SJCRH30 (cell line): ENCODE measurements around the gene SLC22A14. TPM values are rescaled to one million over a fixed set of nuclear protein-coding genes. Genes with fewer than 3 reads are reported as not detected.

ENCODE experiments used
- DNase-seq, 2 experiments: peaks; one replicate each; pipeline ENCODE4 v3.0.0-alpha.2; 2015 to 2020
- H3K27ac ChIP-seq: fragments of 250-450 bp; sonication (Bioruptor Pico); 2 replicates; pipeline ENCODE4 v1.5.1; 2020; ENCODE audit warnings: mild to moderate bottlenecking, moderate library complexity
- H3K27me3 ChIP-seq: fragments of 250-450 bp; sonication (Bioruptor Pico); 2 replicates; pipeline ENCODE4 v1.5.1; 2020; ENCODE audit warnings: mild to moderate bottlenecking, moderate library complexity
- H3K36me3 ChIP-seq: fragments of 250-450 bp; sonication (Bioruptor Pico); 2 replicates; pipeline ENCODE4 v1.5.1; 2020; ENCODE audit warnings: mild to moderate bottlenecking, moderate library complexity
- H3K4me1 ChIP-seq: fragments of 250-450 bp; sonication (Bioruptor Pico); 2 replicates; pipeline ENCODE4 v1.5.1; 2020; ENCODE audit warnings: mild to moderate bottlenecking, moderate library complexity
- H3K4me3 ChIP-seq: fragments of 250-450 bp; sonication (Bioruptor Pico); 2 replicates; pipeline ENCODE4 v1.5.1; 2020; ENCODE audit warnings: mild to moderate bottlenecking, moderate library complexity
- H3K9me3 ChIP-seq: fragments of 250-450 bp; sonication (Bioruptor Pico); replicated peaks from 2 replicates; pipeline ENCODE4 v1.5.1; 2020; ENCODE audit warnings: mild to moderate bottlenecking, moderate library complexity
- total RNA-seq: library from RNA; depleted of rRNA; stranded (reverse); fragments of >200 nt; shearing (Covaris generic); gene quantifications from 2 replicates; pipeline ENCODE4 v1.2.3, GENCODE V29; 2014

SLC22A14 gene
- total RNA-seq, 1 experiment from 2014 or later: not detected

DNA sequence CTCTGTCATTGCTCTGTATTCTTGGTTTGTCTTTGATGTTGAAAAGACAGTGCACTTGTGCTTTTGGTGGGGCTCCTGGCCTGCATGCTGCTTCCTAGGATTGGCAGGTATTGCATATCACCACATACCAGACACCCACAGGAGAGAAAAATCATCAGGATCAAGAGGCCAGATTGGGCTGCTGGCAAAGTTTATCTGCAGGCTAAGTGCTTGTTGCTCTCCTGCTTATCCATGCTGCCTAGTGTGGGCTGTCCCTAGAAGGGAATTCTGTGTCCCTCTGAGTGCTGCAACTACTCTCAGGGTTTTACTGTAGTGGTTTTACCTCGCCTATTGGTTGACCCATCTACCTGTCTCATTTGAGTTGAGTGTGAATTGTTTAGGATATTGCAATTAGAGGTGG lies 17.3 kb upstream of the SLC22A14 start:
- H3K4me1 ChIP-seq: no peaks in the 10 kb centered on the region
- H3K27me3 ChIP-seq: no peaks in the 10 kb centered on the region
- H3K27ac ChIP-seq: no peak overlapping the region
- no peaks in the 10 kb centered on the region for H3K9me3 ChIP-seq
- H3K36me3 ChIP-seq: no peaks in the 10 kb centered on the region
- no peak for DNase-seq
- H3K4me3 ChIP-seq: no peak overlapping the region

DNA sequence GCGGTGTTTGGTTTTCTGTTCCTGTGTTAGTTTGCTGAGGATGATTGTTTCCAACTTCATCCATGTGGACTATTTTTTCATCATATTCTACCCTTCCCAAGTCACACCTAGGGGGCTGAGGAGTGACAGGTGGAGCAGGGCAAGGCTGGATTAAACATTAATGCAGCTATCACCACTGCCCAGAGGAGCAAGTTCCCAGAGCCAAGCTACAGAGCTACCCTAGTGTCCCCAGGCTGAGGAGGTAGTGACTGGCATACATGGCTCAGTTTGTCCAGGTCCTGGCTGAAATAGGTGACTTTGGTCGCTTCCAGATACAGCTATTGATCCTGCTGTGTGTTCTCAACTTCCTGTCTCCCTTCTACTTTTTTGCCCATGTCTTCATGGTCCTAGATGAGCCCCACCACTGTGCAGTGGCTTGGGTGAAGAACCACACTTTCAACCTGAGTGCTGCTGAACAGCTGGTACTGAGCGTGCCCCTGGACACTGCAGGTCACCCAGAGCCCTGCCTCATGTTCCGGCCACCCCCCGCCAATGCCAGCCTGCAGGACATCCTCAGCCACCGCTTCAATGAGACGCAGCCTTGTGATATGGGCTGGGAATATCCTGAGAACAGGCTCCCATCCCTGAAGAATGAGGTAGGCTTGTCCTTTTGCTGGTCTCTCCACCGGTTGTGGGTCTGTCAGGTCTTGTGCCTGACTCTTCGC lies 16.3 kb upstream of the SLC22A14 start, which contains the start of gene SLC22A13:
SLC22A13 (plus strand) TSS at position 209 of the 704 bp plus-strand sequence; CDS start at position 258, 49 bp downstream.
- H3K4me1 ChIP-seq: no peaks in the 10 kb centered on the region
- H3K4me3 ChIP-seq: no peak within 1 kb of the TSS
- H3K27ac ChIP-seq: no peak within 1 kb of the TSS
- H3K36me3 ChIP-seq: no peaks in the 10 kb centered on the region
- H3K27me3 ChIP-seq: no peaks in the 10 kb centered on the region
- DNase-seq: no peak
- H3K9me3 ChIP-seq: no peaks in the 10 kb centered on the region

DNA sequence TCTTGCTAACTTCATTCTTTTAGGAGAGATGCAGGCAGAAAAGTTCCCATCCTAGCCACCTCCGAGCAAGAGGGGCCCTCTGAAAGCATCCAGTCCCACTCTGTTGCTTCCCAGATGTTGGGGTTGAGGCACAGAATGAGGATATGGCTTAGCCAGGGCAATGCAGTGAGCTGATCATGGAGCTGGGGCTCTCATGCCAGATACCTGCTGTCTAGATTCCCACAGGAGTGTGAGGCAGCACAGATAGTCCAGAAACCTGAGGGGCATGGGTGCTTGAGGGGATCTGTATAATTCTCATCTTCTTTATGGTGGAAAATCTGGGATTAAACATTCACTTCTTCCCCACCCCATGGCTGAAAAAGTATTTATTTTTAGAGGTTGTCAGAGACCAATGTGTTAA lies 15.3 kb upstream of the SLC22A14 start:
- no peaks in the 10 kb centered on the region for H3K36me3 ChIP-seq

DNA sequence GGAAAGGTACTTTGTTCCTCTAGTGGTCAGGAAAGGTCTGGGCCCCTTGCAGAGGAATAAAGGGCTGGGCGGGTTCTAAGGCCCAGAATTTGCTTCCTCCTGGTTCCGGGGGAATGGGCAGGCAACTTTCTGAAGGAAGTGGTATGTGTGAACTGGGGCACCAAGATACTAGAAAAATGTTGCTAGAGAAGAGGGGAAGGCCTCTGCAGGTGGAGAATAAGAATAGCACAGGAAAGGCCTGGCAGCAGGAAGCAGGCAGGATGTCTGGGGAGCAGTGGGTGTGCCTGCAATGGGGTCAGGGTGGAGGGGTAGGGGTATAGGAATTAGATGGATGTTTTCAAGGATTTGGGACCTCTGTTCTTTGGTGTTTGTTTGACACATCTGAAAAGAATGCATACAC lies 14.4 kb upstream of the SLC22A14 start:
- no peaks in the 10 kb centered on the region for H3K9me3 ChIP-seq
- no peaks in the 10 kb centered on the region for H3K27me3 ChIP-seq
- DNase-seq: no peak
- no peaks in the 10 kb centered on the region for H3K36me3 ChIP-seq
- H3K4me1 ChIP-seq: no peaks in the 10 kb centered on the region
- no peak overlapping the region for H3K27ac ChIP-seq
- H3K4me3 ChIP-seq: no peak overlapping the region

More for the DNA sequence above, 15.3 kb upstream of the SLC22A14 start:
- DNase-seq: no peak
- Histone ChIP-seq H3K9me3 (no peaks in the 10 kb centered on the region), H3K27ac (no peak overlapping the region), H3K27me3 (no peaks in the 10 kb centered on the region), H3K4me1 (no peaks in the 10 kb centered on the region), H3K4me3 (no peak overlapping the region)

DNA sequence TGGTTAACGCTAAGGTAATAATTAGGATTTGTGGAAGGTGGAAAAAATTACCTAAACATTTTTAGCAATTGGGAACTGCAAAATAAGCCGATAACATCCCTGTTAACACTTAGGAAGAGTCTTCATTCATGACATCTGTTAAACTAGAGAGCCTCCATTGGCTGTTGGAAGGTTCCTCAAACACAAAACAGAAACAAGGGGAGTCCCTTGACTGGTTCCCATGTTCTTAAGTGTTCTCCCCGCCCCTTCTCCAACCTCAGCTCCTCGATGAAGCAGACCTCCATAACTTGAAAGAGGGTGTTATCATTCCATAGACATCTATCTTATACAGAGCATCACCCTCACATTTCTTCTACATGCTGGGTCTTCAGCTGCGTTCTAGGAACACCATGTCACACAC lies 14.0 kb upstream of the SLC22A14 start:
- no peaks in the 10 kb centered on the region for H3K27me3 ChIP-seq
- H3K9me3 ChIP-seq: no peaks in the 10 kb centered on the region
- H3K4me3 ChIP-seq: no peak overlapping the region
- H3K4me1 ChIP-seq: no peaks in the 10 kb centered on the region
- no peaks in the 10 kb centered on the region for H3K36me3 ChIP-seq
- DNase-seq: no peak
- no peak overlapping the region for H3K27ac ChIP-seq

DNA sequence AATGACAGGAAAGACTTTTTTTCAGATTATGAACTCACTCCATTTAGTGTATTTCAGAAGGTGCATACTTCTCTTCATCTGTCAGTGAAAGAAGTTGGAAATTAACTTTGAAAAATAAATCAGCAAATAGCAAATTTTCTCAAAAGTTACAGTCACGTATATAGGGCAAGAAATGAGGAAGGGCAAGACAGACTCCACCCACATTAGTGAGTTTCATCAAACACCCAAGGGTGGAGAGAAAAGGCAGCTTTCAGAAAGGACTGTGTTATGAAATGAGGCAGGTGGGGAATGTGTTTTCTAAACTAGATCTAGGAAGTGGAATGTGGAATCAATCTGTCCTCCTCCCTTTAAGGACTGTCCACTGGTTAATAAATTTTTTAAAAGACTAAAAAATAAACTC lies 13.6 kb upstream of the SLC22A14 start:
- Histone ChIP-seq H3K4me3 (no peak overlapping the region), H3K27ac (no peak overlapping the region), H3K27me3 (no peaks in the 10 kb centered on the region), H3K9me3 (no peaks in the 10 kb centered on the region), H3K4me1 (no peaks in the 10 kb centered on the region), H3K36me3 (no peaks in the 10 kb centered on the region)
- no peak for DNase-seq

DNA sequence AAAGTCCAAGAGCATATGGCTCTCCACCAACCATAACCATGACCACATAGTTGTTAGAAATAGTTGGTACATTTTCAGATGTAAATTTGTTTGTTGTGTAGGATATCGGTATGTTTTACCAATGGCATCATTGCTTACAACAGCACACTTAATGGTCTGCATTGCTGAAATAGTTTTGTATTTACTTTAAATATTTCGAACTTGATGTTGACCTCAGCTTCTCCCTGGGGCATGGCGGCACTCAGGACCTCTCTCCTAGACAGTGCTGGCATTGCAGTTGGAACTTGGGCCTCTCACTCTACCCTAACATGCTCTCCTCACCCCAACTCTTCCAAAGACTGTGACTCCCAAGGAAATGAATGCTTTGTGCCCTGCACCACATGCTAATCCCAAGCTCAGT lies 11.5 kb upstream of the SLC22A14 start:
- Histone ChIP-seq H3K4me3 (no peak overlapping the region), H3K27ac (no peak overlapping the region), H3K9me3 (no peaks in the 10 kb centered on the region), H3K27me3 (no peaks in the 10 kb centered on the region), H3K36me3 (no peaks in the 10 kb centered on the region), H3K4me1 (no peaks in the 10 kb centered on the region)
- no peak for DNase-seq

DNA sequence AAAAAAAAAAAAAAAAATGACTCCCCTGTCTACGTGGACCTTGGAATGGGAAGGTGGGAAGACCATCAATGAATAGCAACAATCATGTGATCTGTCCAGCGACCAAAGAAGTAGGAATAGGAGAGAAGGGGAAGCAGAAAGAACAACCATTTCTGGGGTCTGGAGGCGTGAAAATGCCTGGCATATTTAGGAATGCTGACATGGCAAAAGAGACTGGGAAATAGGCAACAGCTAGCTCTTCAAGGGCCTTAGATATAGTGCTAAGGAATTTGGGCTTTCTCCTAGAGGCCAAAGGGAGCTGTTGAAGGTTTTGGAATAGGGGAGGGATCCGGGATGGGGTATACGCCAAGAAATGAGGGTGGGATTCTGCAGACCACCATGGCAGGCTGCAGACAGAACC lies 10.5 kb upstream of the SLC22A14 start:
- H3K27ac ChIP-seq: no peak overlapping the region
- DNase-seq: no peak
- H3K9me3 ChIP-seq: no peaks in the 10 kb centered on the region
- no peaks in the 10 kb centered on the region for H3K4me1 ChIP-seq
- H3K4me3 ChIP-seq: no peak overlapping the region
- H3K36me3 ChIP-seq: no peaks in the 10 kb centered on the region
- H3K27me3 ChIP-seq: no peaks in the 10 kb centered on the region

DNA sequence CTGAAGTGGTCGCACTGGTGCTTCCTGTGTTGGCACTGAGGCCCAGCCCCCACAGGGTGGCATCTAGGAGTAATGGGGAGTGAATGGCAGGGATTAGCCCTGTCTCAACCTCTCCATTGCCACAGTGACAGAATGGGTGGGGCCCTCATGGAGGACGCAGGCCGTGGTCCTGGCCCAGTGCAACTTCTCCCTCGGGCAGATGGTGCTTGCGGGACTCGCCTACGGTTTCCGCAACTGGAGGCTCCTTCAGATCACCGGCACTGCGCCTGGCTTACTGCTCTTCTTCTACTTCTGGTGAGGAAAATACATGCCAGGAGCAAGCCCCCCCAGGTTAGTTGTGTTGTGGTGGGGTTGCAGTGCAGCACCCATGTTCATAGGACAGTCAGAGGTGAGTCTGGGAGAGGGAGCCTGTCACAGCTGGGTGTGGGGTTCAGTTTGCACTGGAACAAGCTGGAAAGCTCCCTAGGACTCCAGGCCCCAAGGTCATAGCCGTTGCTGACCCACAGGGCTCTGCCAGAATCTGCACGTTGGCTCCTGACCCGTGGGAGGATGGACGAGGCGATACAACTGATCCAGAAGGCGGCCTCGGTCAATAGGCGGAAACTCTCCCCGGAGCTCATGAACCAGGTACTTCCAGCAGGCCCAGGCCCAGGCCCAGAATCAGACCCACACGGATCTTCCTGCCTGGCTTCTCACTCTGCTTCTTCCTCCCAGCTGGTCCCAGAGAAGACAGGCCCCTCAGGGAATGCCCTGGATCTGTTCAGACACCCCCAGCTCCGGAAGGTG lies 7.0 kb upstream of the SLC22A14 start:
- no peaks in the 10 kb centered on the region for H3K27me3 ChIP-seq
- no peaks in the 10 kb centered on the region for H3K4me1 ChIP-seq
- no peak overlapping the region for H3K27ac ChIP-seq
- no peak overlapping the region for H3K4me3 ChIP-seq
- H3K36me3 ChIP-seq: no peaks in the 10 kb centered on the region
- DNase-seq: no peak
- H3K9me3 ChIP-seq: no peaks in the 10 kb centered on the region

DNA sequence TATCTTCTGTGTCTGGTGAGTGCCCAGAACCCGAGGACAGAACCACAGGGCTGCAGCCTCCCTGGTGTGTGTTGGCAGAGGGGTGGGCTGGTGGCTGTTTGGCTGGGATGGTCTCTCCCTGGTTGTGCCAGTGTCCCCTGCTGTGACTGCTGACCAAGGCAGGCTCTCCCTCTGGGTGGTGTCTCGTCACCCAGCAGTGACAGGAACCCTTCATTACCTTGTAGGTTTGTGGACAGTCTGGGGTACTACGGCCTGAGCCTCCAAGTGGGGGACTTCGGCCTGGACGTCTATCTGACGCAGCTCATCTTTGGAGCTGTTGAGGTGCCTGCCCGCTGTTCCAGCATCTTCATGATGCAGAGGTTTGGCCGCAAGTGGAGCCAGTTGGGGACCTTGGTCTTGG lies 6.4 kb upstream of the SLC22A14 start:
- Histone ChIP-seq H3K27ac (no peak overlapping the region), H3K36me3 (no peaks in the 10 kb centered on the region), H3K9me3 (no peaks in the 10 kb centered on the region), H3K27me3 (no peaks in the 10 kb centered on the region), H3K4me1 (no peaks in the 10 kb centered on the region), H3K4me3 (no peak overlapping the region)
- DNase-seq: no peak

DNA sequence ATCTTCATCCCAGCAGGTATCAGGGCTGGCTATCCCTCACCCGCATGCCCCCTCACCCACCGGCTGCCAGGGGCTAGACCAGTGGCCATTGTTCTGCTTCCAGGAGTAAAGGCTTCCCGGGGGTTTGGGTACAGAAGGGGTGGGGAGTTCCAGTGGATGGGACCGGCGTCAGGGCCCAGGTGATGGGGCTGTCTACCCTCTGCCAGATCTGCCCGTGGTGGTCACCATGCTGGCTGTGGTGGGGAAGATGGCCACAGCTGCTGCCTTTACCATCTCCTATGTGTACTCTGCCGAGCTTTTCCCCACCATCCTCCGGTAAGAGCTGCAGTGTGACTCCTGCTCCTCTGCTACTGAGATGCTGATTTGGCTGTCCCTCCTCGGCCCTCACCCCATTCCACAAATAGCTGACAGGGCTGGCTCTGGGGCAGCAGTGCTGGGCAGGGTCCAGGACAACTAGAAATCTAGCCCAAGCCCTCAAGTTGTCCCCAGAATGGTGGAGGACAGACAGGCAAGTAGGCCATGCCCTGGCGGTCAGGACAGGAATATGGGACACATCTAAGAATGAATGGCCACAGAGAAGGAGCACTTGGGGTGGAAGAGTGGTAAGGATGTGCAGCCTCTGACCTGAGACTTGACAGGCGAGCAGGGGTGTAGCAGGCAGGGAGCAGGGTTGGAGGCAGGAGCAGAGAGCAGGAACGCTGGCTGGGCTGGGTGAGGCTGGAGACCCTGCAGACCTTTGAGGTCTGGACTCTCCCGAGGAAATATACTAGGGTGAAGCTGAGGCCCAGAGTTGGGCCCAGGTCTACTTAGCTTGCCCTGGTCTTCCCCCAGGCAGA lies 5.8 kb upstream of the SLC22A14 start:
- no peak for DNase-seq
- no peaks in the 10 kb centered on the region for H3K36me3 ChIP-seq

DNA sequence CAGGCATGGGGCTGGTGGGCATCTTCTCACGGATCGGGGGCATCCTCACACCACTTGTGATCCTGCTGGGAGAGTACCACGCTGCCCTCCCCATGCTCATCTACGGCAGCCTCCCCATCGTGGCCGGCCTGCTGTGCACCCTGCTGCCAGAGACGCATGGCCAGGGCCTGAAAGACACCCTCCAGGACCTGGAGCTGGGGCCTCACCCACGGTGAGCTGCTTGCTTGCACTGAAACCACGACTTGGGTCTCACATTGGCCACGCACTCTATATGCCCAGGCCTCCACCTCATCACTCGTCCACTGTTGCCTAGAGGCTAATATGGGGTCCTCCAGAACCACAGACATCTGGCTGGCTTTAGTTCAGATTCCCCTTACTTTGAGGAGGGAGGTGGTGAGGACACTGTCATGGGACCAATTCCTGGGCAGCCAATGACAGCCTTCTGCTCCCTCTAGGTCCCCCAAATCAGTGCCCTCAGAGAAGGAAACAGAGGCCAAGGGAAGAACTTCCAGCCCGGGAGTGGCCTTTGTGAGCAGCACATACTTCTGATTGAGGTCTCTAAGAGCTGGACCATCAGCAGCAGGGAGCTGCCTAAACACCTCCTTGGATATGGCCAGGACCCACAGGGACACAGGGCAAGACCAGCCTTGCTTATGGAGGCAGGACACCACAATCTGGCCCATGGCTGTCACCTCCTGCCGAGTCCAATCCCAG lies 5.0 kb upstream of the SLC22A14 start:
- no peak overlapping the region for H3K27ac ChIP-seq
- H3K4me1 ChIP-seq: no peaks in the 10 kb centered on the region
- no peak for DNase-seq
- H3K36me3 ChIP-seq: no peaks in the 10 kb centered on the region
- no peaks in the 10 kb centered on the region for H3K9me3 ChIP-seq
- H3K4me3 ChIP-seq: no peak overlapping the region
- H3K27me3 ChIP-seq: no peaks in the 10 kb centered on the region

More for the DNA sequence above, 5.8 kb upstream of the SLC22A14 start:
- Histone ChIP-seq H3K4me3 (no peak overlapping the region), H3K4me1 (no peaks in the 10 kb centered on the region), H3K9me3 (no peaks in the 10 kb centered on the region), H3K27ac (no peak overlapping the region), H3K27me3 (no peaks in the 10 kb centered on the region)

DNA sequence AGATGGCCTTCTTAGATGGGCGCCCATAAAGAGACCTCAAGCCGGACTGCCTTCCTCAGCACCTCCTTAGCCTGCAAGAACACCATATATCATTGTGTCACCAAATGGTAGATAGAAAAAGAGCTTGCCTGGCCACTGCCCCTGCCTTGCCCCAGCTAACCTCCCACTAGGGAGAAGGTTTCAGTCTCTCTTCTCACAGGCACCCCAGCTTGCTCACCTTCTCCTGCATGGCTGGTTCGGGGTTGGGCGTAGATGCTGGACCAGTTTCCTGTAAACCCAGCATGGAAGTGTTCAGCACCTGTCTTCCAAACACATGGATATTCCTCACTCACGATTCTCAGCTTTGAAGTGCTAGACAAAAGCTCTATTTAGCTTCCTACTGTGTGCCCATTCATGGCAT lies 3.3 kb upstream of the SLC22A14 start:
- H3K27ac ChIP-seq: no peak overlapping the region
- H3K36me3 ChIP-seq: no peaks in the 10 kb centered on the region
- no peaks in the 10 kb centered on the region for H3K27me3 ChIP-seq
- no peaks in the 10 kb centered on the region for H3K4me1 ChIP-seq
- no peak overlapping the region for H3K4me3 ChIP-seq
- no peaks in the 10 kb centered on the region for H3K9me3 ChIP-seq
- no peak for DNase-seq
